KBM-7 (cell line): Measurements from ENCODE around the gene PPP1R3G.
"Not testable (repeated sequence)": the region's sequence is repeated elsewhere in the genome, so short reads cannot be mapped to it uniquely, and the experiment has no call there.

Experiments
- DNase-seq: peaks from one replicate; pipeline ENCODE4 v3.0.0-alpha.2; 2015
- in situ Hi-C: fragments of 300-500 bp; cut with MboI; formaldehyde crosslinking; loops from 2 replicates; pipeline ENCODE4 v1.14.3; 2020; ENCODE audit warnings: low sequenced_read_pairs, low pct_unique_long_range_greater_than_20kb, mixed read lengths

Gene PPP1R3G

DNA sequence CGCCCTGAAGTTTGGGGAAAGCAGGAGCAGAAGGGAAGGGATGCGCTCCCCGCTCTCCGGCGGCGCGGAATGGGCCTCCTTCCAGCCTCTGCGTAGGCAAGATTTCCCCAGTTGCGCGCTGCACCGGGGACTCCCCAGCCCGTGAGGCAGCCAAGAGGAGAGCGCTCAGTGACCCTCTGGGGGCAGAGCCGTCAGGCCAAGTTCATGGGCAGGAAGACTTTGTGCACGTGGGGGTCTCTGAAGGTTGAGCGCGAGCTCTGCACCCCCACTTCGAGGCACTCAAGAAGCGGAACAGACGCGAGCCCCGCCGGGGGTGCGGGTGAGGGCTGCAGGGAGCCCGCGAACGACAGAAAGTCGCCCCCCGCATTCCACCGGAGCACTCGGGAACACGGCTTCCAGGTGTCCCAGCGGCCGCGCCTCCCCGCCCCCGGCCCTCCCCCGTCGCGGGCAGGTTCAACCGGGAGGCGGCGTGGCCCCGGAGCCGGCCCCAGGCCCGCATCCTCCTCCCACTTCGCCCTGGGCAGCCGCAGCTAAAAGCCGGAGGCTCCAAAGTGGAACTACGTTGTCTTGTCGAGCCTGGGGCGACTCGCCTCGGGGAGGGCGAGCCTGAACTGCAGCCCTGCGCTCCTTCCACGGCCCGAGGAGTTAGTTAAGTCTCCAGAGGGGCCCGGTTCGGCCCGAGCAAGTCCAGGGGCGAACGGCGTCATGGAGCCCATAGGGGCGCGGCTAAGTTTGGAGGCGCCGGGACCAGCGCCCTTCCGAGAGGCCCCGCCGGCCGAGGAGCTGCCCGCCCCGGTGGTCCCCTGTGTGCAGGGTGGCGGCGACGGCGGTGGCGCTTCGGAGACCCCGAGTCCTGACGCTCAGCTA lies at the start of gene PPP1R3G:
PPP1R3G (plus strand) TSS at position 561 of the 867 bp plus-strand sequence; CDS start at position 706, 145 bp downstream.
- in situ Hi-C loops, result no loop called here

DNA sequence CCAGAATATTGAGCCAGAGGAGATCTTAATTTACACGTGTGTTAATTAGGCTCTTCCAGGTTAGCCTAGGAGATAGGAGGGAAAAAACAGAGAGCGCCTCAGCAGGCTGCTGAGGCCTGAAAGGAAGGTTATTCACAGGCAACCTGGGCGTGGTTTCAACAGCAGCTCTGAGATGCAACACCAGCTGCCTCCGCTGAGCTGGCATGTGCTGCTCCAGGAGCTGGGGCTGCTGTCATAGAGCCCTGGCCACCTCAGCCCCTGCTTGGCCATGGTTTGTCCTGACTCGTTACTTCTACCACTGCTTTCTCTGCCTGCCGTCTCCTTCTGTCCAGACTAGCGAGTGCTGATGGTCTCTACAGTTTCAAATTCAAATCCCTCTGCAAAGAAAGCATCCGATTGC lies 48.9 kb upstream of the PPP1R3G start:
- in situ Hi-C loops, result no loop called here
- DNase-seq, result no peak

More for the DNA sequence above, at the start of gene PPP1R3G:
- peak; percentile 48 for DNase-seq

DNA sequence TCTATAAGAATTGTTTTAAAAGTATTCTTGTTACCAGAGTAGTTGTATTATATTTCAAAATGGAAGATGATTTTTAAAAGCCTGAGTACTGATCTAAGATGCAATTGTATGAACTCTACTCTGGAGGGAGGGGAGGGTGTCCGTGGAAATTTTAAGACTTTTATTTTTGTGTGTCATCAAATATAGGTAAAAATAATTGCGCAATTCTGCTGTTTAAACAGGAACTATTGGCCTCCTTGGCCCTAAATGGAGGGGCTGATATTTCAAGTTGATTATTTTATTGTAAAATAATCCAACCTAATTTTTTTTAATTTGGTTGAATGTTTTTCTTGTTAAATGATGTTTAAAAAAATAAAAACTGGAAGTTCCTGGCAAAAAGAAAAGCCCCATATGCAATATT lies 43.2 kb upstream of the PPP1R3G start:
- no peak for DNase-seq
- in situ Hi-C loops, result no loop called here

DNA sequence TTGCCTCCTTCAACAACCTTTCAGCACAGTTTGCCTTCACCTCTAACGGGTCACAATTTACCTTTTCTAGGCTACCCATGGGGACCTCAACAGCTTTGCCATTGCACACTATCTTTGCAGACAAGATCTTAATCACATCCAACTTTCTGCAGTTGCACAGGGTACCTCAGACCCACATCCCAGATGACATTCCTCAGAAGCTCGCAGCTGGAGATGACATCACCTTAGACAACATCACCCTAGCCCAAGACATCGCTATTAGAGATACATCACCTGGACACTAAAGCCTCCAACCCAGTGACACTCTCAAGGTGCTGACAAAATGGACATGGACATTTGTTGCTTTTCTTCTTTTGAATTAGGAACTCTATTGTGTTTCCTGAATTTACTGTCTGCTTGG lies 42.7 kb upstream of the PPP1R3G start:
- DNase-seq, result no peak
- in situ Hi-C loops, result no loop called here

DNA sequence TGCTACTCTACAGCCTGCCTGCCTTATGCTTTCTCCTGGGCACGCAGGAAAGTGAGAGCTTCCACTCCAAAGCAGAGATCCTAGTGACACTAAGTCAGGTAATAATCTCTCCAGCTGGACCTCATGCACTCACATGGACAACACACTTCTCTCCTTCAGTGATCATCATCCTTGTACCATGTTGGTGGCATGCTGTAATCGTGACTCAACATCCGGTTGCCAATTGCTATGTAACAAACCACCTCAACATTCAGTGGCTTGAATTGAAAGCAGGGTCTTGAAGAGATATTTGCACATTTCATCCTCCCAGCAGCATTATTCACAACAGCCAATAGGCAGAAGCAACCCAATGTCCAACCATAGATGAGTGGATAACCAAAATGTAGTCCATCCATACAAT lies 40.3 kb upstream of the PPP1R3G start:
- no peak for DNase-seq

DNA sequence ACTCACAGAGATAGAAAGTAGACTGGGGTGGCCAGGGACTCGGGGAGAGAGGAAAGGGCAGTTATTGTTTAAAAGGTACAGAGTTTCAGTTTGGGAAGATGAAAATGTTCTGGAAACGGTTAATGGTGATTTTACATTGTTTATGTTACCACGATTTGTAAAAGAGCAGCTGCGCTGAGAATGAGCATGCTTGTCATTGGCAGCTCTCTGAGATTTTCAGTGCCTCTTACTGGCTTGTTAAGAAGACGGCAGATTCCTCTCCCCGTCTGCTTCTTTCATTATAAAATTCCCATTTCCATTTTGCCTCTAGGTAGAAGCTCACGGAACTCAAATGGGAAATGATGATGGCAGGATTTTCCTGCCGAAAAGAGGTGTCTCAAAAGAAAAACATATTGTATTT lies 39.7 kb upstream of the PPP1R3G start:
- DNase-seq, result no peak
- in situ Hi-C loops, result no loop called here

More for the DNA sequence above, 40.3 kb upstream of the PPP1R3G start:
- in situ Hi-C loops, result no loop called here

DNA sequence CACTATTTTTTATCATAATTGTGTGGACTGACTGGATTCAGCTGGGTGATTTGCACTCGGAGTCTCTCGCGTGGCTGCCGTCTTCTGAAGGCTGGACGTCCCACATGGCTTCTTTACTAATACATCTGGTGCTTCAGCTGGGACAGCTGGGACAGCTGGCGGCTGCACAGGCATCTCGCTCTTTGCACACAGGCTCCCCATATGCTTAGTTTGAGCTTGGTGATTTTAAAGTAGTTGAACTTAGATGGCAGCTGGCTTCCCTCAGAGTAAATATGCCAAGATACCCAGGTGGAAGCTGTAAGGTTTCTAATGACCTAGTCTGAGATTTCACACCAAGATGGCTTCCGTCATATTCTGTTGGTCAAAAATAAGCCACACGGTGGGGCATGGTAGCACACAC lies 38.7 kb upstream of the PPP1R3G start:
- DNase-seq, result no peak
- in situ Hi-C loops, result no loop called here

DNA sequence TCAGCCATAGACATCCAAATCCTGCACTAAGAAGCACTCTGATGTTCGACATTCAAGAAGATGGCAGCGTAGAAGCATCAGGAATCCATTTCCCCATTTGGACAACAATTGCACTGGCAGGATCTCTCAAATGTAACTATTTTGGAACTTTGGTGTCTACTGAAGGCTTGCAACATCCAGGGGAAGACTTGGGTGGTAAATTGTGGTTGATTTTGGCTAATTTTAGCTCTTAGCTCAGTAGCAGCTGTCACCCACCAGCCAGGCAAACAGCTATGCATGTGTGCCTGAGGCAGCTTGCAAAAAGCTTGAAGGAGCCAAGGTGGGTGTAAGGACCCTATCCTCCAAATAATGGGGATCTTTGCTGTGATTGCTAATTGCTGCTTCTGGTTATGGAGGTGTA lies 35.1 kb upstream of the PPP1R3G start:
- DNase-seq, result peak; percentile 66
- in situ Hi-C loops, result no loop called here

DNA sequence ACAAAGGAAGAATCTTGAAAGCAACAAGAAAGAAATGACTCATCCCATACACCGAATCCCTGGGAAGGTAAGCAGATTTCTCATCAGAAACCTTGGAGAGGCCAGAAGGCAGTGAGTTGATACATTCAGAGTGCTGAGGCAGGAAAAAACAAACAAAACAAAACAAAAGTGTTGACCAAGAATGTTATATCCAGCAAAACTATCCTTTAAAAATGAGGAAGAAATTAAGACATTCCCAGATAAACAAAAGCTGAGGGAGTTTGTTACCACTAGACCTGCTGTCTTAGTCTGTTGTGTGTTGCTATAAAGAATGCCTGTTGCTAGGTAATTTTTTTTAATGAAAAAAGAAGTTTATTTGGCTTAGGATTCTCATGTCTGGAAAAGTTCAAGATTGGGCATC lies 33.7 kb upstream of the PPP1R3G start:
- in situ Hi-C loops, result no loop called here
- peak; percentile 15 for DNase-seq

DNA sequence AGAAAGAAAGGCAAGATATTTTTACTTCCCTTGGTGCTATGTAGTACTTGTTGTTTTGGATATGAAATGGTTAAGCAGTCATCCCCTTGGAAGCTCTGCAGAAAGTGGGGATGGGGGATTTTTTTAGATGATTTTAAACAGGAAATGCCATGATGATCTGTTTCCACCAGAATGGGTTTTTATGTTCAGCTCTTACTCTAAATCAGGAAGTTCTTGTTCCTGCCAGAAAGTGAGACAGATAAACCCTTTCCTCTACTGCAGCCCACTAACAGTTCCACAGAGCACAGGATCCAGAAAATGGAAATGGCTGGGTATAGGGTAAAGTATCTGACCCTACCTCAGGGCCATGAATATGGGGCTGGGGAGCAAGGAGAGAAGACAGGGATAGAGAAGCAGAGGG lies 32.1 kb upstream of the PPP1R3G start:
- DNase-seq, result peak; percentile 85
- in situ Hi-C loops, result no loop called here

DNA sequence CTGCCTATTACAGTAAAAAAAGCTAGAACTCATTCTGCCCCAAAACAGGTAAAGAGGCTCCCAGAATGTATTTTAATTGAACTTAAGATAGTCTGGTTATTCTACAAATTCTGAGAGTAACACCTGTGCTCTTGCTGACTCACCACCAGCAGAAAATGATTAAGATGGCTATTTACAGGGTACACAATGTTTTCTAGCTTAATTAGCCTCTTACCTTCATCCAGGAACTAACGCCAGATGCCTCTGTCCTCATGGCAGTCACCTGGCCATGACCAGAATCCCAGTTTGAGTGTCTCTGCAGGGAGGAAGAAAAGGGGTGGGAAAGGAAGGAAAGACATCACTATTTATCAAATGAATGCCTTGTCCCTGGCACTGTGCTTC lies 31.3 kb upstream of the PPP1R3G start:
- DNase-seq, result no peak
- in situ Hi-C loops, result no loop called here

DNA sequence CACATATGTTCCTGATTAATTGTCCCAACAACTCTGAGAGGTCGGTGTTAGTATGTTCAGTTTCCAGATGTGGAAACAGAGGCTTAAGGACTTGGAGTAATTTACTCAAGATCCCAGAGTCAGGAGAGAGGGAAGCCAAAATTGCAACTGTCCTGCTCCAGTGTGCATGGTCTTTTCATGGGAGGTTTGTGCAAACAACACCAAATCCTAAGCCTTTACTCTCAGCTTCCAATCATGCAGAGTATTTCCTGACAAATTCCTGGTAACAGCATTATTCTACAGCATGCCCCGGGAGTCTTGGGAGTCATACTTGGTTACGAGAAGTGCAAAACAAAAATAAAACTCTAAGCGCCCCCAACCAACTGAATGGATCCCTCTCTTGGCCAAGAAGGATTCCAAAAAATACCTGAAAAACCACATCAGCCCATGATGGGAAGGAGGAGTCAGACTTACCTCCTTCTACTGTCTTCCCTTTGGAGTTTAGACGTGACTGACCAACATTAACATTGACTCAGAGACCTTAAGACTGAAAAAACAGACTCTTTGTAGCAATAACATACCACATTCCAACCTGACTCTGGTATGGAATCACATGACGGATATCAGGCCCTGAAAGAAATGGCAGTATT lies 30.8 kb upstream of the PPP1R3G start:
- in situ Hi-C loops, result no loop called here
- DNase-seq, result no peak

DNA sequence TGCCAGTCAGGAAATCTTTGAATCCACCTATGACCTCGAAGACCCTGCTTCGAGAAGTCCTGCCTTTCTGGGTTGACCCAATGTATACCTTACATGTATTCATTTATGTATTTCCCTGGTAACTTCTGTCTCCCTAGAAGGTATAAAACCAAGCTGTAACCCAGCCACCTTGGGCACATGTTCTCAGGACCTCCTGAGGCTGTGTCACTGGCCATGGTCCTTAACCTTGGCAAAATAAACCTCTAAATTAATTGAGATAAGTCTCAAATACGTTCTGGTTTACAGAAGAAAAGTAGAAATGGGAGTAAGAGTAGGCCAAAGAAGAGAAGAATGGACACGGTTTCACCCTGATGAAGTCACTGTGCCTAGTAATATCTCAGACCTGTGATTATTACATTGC lies 30.0 kb upstream of the PPP1R3G start:
- no peak for DNase-seq
- in situ Hi-C loops, result no loop called here

DNA sequence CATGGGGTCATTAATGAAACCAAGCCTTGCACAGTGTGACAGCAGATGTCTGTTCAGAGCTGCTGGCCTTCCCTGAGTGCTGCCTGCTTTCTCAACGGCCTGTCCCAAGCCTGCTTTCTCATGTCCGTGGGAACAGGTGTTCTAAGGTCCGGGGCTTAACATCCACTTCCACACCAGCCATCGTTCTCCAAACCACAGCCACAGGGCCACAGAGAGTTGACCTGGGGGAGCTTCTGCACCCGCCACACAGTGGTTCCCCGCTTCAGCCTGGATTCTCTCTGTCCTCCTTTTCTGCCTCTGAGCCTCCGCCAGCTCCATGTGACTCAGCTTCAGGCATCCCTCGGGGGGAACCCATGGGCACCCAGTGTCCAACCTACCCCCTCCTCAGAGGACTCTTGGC lies 26.9 kb upstream of the PPP1R3G start:
- in situ Hi-C loops, result no loop called here
- no peak for DNase-seq

DNA sequence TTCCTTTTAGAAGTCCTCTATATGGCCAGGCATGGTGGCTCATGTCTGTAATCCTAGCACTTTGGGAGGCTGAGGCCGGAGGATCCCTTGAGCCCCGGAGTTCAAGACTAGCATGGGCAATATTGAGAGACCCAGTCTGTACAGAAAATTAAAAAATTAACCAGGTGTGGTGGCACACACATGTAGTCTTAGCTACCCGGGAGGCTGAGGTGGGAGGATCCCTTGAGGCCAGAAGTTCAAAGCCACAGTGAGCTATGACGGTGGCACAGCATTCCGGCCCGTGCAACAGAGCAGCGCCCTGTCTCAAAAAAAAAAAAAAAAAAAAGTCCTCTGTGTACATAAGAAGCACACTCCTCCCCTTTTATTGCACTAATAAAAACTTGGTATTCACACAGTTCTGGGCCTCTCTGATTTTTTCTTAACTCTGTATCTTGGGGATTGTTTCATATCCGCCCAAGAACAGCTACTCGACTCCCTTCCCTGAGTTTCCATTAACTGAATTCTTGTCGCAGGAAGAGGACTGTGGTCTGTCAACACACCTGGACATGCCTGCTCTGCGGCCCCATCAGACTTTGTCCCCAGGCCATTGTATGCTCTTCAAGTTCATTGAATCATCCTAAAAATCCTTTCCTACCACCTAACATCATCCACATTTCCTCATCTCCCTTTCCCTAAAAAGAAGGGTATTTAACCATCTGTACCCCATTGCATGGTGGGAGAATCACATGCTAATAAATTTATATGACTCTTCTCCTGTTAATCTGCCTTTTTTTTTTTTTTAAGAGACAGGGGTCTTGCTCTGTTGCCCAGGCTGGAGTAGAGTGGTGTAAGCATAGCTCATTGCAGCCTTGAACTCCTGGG lies 25.9 kb upstream of the PPP1R3G start:
- in situ Hi-C loops, result no loop called here
- no peak for DNase-seq

DNA sequence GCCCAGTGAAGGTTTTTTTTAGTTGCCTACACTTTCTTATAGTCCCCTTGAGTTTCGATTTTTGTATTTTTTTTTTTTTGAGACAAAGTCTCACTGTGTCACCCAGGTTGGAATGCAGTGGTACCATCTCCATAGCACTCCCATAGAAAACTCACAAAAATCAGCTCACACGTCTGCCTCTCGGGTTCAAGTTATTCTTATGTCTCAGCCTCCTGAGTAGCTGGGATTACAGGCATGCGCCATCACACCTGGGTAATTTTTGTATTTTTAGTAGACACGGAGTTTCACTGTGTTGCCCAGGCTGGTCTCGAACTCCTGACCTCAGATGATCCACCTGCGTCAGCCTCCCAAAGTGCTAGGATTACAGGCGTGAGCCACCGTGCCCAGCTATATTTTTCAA lies 24.7 kb upstream of the PPP1R3G start:
- DNase-seq, in situ Hi-C loops: not testable (repeated sequence)

DNA sequence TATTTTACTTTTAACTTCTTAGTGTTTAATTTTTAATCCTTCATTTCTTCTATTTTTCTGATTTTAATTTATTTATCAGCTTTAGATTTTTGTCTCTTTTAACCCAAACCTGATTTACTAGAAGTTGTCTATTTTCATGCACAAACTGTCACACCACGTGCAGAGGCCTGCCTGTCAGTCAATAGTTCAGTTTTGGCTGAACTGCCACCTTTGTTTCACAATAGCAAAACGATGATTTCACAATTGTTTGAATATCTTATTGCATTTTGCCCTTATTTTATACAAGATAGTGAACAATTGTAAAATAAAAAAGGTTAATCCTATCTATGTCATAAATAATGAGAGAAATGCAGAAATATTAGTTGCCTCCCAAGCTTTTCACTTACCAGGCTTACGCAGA lies 24.0 kb upstream of the PPP1R3G start:
- no peak for DNase-seq
- in situ Hi-C loops, result no loop called here

DNA sequence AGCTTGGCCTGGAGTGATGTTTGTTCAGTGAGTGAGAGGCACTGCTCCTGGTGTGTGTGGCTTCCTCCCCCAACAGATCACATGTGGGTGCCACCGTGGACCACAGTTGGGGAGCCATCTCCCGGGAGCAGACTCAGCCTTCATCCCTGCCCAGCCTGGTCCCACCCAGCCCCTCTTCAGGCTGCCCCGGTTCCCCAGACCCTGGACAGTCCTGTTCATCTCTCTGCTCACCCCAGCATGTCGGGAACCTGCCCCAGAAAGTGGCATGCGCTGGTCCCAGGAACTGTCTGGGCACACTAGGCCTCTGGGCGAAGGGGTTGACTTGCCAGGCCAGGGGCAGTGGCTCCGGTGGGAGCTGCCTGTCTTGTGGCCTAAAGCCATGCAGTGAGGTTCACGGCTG lies 21.5 kb upstream of the PPP1R3G start:
- in situ Hi-C loops, result no loop called here
- DNase-seq, result no peak

DNA sequence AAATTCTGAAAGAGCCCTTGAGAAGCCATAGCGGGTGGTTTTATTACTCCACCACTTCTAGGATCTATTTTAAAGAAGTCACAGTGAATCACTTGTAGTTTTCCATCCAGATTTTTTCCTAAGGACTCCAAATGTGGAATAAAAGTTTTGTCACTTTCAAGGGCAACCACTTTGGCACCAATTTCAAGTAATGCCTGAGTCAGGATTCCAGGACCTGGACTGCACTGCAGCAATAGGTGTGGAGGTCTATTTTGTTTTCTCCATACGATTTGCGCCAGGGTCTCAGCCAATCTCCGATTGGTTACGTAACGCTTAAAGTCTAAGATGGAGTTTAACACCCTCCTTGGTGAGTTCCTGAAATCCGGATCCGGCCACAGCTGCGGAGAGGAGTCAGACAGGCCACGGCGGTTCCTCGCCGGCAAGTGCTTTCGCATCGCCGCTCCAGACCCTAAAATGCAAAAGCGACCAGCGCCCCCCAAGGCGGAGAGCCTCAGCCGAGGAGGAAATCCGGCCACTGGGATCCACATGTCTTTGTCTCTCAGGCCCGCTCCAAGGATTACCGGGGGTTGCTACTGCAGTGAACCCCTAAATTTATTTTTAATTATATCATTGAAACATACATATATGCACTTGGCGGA lies 18.6 kb upstream of the PPP1R3G start:
- no peak for DNase-seq
- in situ Hi-C loops, result no loop called here
